Measurements from ENCODE around the gene DNAAF3.

DNA sequence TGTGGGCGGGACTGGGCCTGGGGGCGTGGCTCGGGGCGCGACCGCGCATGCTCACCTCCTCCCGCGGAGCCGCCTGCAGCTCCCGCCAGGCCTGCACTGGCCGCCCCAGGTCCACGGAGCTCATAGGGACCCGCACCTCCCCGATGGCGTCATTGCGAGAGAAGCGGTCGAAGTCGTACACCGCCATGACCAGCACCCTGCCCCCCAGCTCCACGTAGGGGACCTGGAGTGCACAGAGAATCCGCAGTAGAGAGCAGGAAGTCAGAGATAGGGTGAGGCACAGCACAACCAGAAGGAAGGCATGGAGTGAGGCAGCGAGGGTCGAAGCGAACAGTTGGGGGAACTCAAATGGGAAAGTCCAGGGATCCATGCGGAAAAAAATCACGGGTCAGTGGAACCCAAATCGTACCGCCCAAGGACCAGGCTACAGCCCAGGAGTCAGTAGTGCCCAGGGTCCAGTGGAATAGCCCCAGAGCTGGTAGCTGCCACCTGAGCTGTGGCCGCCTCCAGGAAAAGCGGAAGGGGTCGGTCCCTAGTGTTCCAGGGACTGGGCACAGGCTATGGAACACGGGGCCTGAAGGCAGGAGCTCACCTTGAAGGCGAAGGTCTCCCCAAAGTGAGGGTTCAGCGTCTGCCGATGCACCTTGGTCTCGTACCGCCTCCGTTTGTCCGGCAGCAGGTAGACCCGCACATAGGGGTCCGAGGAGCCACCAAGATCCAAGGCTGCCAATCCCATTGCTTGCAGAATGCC, 8.9 kb upstream of the DNAAF3 start:
- TF ChIP-seq, protein P1, sequence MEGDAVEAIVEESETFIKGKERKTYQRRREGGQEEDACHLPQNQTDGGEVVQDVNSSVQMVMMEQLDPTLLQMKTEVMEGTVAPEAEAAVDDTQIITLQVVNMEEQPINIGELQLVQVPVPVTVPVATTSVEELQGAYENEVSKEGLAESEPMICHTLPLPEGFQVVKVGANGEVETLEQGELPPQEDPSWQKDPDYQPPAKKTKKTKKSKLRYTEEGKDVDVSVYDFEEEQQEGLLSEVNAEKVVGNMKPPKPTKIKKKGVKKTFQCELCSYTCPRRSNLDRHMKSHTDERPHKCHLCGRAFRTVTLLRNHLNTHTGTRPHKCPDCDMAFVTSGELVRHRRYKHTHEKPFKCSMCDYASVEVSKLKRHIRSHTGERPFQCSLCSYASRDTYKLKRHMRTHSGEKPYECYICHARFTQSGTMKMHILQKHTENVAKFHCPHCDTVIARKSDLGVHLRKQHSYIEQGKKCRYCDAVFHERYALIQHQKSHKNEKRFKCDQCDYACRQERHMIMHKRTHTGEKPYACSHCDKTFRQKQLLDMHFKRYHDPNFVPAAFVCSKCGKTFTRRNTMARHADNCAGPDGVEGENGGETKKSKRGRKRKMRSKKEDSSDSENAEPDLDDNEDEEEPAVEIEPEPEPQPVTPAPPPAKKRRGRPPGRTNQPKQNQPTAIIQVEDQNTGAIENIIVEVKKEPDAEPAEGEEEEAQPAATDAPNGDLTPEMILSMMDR (IDR thresholded peaks at IDR 0.05), result no peak
- TF ChIP-seq EZH2 (IDR thresholded peaks at IDR 0.05), result no peak
- no peak for TF ChIP-seq EZH2phosphoT487 (IDR thresholded peaks at IDR 0.05)

Data from neural progenitor cell (in vitro differentiated cells).